GM21367 (cell line): Measurements from ENCODE around the gene CDC42EP4.
"Not testable (repeated sequence)": the region's sequence is repeated elsewhere in the genome, so short reads cannot be mapped to it uniquely, and the experiment has no call there.

Source experiments
- ATAC-seq: cut with Tn5 transposase; IDR thresholded peaks from one replicate; pipeline ENCODE4 v1.9.1; 2021; ENCODE audit not compliant: unreplicated experiment

Gene CDC42EP4

DNA sequence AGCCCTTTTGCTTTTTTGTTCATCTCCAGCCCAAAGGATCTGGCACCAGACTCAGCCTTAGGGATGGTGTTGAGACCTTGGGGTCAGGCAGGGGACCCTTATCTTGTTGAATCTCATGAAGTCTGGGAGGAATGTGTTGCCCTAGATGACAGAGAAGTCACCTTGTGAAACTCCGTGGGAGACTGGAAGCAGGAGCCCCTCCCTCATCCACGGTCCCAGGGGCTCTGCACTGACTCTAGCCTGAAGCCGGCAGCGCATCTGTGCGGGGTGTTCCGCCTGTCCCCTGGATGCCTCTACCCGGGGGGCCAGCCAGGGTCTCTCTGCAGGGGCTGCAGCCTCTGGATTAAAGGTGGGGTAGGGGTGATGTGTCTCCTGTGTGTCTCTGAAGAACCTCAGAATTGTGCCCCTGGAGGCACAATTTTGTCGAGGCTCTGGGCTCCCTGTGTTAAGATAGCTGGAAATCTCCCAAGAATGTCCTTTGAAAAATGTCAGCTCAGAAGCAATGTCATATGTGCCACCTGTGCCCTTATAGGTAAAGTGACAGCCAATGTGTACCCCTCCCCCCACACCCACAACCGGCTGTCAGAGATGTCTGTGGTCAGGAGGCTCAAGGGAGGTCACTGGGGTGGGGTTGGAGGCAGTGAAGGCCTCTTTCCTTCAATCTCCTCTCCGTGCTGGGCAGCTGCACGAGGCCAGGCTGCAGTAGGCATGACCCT, 32.1 kb upstream of the CDC42EP4 start:
- ATAC-seq: no peak

DNA sequence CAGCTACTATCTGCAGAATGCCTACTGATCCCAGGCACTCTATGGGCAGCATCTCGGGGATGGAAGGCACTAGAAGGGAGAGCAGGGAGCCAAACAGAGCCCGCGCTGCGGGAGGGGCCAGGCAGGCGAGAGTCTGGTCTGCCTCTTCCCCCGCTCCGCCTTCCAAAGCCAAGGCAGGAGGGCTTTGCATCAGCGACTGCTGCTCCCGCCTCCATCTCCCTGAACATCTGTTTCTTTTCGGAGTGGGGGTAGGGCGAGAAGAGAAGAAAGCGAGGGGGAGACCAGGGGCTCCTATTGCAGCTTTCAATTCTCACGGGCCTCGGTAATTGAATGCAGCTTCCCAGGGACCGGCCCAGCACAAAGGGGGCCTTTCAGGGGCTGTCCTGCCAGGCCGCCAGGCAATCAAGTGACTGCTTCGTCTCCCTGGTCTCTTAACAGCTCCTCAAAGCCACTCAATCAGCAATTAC, 31.4 kb upstream of the CDC42EP4 start:
- ATAC-seq: no peak

DNA sequence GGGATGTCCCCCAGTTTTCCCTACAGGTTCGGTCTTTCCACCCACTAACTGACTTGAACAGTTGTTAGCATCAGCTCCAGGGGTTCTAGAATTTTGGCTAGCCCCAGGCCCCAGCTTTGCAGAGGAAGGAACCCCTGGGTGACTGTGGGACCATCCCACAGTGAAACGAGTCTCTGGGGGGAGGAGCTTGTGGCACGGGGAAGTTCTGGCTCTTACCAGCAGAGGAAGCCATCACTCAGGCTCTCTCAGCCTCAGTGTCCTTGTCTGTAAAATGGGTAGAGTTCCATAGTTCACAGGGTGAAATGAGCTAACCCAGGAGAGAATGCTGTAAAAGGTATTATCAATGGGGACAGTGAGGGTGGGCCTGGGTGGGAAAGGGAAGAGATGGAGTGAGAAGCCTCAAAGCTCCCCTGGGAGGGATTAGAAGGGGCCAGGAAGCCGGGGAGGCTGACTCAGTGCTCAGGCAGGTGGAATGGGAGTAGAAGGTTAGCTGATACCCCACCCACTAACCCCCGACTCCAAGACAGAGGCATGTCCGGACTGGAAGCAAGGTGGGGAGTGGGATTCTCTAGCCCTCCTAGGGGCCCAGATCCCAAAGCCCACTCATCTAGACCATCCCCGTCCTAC, 30.9 kb upstream of the CDC42EP4 start:
- no peak for ATAC-seq

DNA sequence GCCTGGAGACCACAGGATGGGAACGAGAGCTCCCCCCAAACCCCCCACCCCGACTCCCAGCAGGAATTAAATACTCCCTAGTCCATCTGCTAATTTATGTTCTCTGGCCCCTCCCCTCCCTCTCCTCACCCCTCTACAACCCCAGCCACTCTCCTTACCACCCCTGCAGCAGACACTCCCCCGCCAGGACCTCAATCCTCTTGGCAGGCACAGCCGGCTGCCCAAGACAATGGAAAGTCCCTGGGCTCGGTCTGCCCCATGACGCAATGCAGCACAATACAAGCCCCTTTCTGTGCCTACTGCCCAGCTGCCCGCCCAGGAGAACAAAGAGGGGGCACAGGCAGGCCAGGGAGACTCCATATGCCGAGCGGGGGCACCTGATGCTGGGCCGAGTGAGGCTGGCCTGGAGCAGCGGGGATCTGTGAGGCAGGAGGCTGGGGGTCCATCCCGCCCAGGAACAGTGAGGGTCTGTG, 30.3 kb upstream of the CDC42EP4 start:
- ATAC-seq: no peak

DNA sequence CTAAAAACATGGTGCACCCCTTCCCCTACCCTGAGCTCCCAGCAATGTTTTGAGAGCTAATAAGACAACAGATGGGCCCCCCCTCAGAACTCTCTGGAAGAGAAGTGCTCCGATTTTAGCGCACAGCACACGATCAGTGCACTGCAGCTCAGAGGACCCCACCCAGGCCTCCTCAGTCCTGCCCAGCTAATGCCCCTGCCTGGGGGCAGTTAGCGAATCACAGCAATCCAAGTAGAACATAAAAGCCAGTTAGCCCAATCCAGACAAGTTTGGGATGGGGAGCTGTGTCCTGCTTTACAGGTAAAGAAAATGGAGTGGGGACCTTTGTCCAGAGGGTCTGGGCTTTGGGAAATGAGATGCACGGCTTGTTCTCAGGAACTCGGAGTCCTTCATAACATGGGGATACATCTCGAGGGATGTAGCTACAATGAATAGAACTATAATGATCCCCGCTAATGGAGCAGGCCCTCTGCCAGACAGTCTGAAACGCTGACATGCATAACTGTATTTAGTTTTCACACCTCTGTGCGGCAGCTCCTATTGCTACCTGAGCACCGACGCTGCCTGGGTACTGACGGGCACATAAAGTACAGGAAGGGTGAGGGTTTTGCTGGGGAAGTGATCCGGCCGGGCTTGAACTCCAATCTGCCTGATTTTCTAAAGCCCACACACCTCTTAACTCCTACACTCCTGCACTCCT, 29.7 kb upstream of the CDC42EP4 start:
- ATAC-seq: no peak

DNA sequence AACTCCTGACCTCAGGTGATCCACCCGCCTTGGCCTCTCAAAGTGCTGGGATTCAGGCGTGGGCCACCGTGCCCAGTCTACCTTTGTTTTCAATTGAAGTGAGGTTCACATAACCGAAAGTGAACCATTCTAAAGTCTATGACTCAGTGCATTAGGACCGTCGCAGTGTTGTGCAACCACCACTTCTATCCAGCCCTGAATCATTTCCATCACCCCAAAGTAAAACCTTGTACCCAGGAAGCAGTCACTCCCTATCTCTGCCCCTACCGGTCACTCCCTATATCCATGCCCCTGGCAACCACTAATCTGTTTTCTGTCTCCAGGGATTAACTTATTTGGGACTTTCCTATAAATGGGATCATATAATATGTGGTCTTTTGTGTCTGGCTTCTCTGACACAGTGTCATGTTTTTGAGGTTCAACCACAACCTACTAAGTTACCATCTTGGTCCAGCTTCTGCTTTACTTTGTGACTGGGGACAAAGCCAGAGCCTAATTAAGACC, 28.3 kb upstream of the CDC42EP4 start:
- ATAC-seq: no peak

DNA sequence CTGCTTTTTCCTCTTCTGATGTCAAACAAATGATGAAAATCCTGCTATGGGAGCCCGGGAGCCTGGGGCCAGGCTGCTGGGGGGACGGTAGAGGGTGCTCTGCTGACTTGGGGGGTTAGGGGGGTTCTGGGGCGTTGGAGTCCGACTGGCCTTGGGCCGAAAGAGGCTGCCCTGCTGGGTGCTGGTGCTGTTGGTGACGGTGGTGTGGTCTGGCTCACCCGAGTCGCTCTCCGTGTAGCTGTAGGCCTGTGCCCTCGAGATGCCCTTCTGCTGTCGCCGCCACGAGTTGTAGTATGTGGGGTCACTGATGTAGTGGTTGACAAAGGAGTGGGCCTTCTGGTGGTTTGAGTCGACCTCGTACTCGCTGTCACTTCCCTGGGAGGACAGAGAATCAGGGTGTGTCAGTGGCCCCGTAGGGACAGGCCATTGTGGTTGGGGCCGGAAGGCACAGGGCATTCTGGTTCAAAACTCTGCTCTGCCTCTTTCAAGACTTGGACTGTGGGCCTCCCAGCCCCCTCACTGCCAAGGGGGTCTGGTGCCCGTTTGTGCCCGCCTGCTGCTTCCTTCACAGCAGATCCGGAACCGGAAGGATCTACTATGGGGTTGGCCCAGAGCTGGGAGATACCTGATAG, 26.9 kb upstream of the CDC42EP4 start:
- no peak for ATAC-seq

DNA sequence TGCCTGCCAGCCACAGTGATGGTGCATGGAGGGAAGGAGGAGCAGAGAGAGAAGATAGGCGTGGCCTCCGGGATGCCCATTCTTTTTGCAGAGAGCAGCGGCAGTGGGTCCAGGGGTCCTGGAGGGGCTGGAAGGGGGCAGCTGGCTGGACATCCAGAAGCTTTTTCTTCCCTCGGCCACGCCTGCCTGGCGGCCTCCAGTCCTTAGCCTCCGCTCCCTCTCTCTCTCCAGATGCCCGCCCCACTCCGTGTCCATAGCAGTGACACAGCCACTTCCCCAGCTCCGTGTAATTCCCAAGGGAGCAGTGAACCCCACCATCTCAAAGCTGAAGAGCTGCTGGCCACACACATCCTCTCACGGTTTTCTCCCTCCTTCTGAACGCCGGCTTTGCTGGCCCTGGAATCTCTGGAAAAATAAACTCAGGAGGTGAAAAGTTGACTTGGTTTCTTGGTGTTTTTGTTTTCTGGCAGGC, 26.3 kb upstream of the CDC42EP4 start:
- ATAC-seq: no peak

DNA sequence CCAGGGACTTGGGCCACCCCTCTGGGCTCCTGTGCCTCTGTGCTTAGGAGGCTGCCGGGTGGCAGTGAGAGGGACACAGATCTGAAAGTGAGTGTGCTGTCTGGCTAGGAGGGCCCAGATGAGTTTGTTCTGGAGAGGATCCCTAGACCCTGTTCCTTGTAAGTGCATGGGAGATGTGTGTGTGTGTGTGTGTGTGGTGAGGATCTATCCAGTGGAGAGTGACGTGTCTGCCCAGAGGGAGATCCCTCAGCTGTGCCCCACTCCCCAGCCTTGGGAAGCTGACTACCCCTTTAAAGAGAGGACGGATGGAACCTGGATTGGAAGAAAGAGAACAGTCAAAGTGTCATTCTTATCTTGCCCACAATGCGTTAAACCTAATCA, 25.5 kb upstream of the CDC42EP4 start:
- no peak for ATAC-seq

DNA sequence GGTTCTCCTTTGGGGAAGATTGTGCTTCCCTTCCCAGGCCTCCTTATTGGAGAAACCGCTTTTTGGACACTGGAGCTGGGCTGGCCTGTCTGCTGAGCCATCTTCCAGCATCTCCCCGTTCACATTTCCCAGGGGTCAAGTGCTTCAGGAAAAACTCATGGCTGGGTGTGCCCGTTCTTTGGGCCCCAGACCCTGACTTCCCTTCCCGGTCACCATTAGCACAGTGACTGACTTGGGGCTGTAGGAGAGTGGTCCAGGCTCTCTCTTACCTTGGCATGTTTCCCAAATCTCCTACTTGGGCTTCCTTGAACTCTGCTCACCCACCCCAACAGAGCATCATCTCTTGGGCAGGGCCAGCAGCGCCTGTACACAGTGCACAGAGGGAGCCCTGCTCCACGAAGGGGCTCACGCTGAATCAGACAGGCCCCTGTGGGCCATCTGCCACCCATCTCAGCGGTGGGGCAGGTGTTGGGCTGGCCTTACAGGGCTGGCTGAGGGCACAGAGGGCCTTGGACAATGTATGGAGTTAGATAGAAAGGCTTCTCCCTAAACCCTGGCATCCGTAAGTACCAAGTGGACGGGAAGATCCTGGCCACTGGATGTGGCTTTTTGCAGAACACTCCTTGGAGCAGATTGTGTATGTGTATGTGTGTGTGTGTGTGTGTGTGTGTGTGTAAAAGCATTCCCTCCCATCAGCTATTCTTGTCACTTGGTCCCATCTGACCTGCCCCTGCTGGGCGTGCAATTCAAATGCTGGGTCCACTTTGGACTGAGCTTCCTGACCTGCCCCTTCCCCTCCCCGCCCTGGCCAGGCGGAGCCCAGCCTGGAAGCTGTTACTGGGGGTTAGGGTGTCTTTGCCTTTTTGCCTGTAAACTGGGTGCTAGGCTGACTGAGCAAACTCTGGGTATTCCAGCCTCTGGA, 24.9 kb upstream of the CDC42EP4 start:
- ATAC-seq: no peak

DNA sequence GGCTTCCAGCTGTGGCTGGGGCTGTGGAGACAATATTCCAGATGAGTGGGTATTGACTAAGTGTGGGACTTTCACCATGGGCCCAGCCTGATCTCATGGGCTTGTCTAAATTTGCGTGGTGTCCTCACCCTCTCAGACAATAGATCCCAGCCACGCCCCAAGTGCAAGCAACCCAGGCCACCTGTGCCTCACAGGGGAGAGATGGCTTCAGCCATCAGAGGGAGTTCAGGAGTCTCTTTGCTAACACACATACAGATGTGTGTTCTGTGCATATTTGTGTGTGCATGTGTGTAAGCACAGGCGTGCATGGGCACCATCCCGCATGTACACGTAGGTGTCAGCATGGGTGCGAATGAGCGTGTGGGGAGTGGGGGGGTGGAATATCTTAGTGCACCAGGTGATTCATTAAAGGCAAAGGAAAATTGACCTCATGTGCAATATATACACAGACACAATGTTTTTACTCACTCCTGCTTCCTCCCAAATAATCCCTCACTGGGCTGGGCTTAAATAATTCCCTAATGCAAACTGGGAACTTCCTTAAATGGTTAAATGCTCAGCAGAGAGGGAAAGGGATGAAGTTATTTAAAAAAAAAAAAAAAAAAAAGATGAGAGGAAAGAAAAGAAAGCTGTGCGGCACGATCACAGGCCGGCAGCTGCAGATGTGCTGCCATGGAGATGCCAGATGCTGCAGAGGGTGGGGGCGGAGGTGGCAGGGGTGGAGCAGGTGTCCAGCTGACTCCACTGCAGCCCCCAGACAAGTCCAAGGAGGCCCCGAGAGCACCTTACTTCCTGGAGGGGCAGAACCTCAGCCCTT, 24.0 kb upstream of the CDC42EP4 start:
- no peak for ATAC-seq

DNA sequence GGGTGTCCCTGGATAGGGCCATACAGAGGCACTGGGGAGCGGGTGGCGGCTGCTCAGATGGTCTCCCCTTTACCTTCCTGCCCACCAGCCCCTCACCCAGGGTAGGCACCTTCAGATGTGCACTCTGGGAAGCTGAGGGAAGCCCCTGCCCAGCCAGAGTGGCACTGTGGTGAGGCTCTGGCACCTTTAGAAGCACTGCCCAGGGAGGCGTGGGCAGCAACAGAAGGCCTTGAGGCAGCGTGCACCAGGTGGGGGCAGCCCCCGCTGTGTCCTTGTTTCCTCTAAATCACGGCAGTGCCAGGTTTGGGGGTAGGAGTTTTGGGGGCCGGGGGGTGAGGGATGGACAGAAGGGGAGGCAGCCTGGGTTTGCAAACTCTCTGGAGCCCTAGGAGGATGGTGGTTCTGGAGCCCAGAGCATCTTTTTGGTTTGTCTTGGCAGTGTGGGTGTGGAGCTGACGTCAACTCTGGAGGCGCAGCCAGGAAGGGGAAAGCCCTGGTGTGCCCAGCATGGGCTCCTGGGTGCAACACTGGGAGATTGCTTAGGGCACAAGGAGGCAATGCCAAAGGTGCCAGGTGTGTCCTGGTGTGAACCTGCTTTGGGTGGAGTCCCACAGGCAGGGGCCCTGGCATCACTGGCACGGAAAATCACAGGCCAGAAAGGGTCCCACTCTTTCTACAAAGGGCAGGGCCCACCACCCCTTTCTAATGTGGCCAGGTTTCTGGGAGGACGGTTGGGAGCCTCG, 23.1 kb upstream of the CDC42EP4 start:
- no peak for ATAC-seq

DNA sequence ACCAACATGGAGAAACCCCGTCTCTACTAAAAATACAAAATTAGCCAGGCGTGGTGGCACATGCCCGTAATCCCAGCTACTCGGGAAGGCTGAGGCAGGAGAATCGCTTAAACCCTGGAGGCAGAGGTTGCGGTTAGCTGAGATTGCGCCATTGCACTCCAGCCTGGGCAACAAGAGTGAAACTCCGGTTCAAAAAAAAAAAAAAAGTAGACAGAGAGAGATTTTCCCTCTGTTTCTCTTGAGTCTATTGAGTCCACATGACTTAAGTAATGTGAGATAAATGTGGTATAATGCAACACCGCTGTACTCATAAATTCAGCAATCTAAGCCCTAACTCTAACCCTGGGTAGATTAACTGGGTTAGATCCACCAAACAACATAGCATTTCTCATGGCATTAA, 21.6 kb upstream of the CDC42EP4 start:
- not testable (repeated sequence) for ATAC-seq

DNA sequence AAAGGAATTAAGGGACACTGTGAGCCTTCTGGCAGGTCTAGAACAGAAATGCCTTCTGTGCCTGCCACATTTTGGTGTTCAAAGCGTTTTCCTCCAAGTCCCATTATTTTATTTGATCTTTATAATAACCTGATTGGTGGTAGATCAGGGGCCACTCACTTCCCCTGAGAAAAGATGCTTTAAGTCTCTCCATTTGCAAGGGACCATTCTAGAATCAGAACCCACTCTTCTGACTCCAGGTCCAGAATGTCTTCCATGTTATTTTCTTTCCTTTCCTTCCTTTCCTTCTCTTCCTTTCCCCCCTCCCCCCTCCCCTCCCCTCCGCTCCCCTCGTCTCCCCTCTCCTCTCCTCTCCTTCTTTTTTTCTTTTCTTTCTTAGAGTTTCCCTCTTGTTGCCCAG, 19.3 kb upstream of the CDC42EP4 start:
- no peak for ATAC-seq

DNA sequence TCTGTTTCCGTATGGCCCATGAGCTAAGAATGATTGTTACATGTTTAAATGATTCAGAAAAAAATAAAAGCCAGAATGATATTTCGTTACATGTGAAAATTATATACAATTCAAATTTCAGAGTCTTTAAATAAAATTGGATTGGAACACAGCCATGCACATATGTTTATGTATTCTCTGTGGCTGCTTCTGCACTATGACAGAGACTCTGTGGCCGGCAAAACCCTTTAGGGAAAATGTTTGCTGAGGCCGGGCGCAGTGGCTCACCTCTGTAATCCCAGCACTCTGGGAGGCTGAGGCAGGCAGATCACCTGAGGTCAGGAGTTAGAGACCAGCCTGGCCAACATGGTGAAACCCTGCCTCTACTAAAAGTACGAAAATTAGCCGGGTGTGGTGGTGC, 15.9 kb upstream of the CDC42EP4 start:
- no peak for ATAC-seq

DNA sequence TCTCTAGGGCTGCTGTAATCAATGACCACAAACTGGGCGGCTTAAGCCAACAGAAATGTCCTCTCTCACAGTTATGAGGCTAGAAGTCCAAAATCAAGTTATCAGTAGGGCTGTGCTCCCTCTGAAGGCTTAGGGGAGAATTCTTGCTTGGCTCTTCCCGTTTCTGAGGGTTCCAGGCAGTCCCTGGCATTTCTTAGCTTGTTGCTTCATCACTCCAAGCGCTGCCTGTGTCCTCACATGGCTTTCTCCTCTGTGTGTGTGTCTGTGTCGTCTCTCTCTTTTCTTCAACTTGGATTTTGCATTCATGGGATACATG, 13.7 kb upstream of the CDC42EP4 start:
- no peak for ATAC-seq

DNA sequence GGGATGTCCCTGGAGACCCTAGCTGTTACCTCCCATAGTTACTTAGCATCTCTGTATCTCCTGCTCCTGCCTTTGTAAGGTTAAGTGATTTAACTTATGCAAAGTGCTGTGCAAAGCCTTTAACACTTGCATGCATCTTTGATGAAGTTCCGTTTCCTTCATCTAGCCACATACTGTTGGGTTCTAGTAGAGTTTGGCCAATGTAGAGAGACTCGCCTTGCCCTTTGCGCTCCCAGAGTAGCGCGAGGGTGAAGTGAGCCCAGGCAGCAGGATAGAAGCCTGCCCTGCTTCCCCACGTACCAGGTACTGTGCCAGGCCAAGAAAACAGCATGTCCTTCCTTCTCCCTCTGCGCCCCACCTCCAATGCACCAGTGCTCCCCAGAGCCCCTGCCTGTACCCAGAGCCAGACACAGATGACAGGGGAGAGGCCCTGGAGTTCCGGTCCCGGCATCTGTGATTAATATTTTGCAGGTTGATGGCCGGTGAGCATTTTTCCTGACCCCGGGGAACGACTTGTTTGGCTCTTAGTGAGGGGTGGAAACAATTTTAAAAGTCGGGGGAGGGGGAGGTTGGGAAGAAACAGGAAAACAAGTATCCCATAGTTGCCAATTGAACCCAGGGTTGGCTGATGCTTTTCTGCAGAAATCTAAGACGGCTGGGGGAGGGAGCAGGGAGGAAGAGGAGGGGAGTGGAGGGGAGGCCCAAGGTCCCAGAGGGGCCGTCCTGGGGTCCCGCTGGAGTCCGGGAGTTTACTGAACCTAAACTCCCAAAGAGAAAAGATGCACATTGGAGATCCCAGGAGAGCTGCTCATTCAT, 13.1 kb upstream of the CDC42EP4 start:
- no peak for ATAC-seq

DNA sequence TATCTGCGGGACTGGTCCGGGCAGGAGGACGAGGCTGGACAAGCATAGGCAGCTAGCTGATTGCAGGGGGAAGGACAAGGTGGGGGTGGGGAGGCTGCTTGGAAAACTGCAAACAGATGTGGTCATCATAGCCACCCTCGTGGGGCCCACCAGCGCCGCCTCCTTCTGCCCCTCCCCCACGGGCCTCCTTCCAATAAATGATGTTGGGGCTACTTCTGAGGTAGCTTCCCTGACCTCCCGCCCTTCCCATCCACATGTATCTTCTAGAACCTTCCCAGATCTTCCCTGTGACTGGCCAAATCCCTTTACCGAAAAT, 12.3 kb upstream of the CDC42EP4 start:
- ATAC-seq: no peak
